GM21447 (cell line): Measurements from ENCODE around the gene TRHDE.

Experiments used
- ATAC-seq: cut with Tn5 transposase; IDR thresholded peaks from one replicate; pipeline ENCODE4 v1.9.1; 2021; ENCODE audit not compliant: unreplicated experiment

TRHDE gene

DNA sequence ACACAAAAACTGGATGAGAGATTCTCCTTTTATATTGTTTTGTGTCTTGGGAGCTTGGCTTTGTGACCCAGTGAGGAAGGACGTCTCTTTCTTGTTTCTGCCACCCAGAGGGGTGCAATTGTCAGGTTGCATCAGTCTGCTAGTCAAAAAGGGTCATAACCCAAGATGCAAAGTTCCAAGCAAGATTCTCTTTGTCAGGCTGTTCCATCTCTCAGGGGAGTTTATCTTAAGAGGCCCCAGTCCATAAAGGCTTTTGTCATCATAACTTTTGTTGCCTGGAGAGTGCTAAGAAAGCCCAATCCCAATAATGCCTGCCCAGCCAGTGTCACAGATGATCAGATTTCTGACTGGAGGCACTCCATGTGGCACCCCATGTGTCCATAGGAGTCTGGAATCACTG, 444.9 kb downstream of the TRHDE start:
- no peak for ATAC-seq
